NT2/D1 (cell line): ENCODE measurements around the gene GRM7.

Source experiments
- DNase-seq: peaks from one replicate; pipeline ENCODE4 v3.0.0-alpha.2; 2011; ENCODE audit warnings: low read depth, low spot score
- H3K27me3 ChIP-seq: 2 replicates; pipeline ENCODE4 v1.6.0; 2011; ENCODE audit warnings: mild to moderate bottlenecking; ENCODE audit not compliant: insufficient read length, insufficient read depth
- H3K36me3 ChIP-seq: 2 replicates; pipeline ENCODE4 v1.6.1; 2011; ENCODE audit warnings: mild to moderate bottlenecking, low read length, mixed read lengths; ENCODE audit not compliant: insufficient read depth, insufficient read length
- H3K4me1 ChIP-seq: 2 replicates; pipeline ENCODE4 v1.5.1; 2011; ENCODE audit not compliant: insufficient read depth, insufficient read length
- H3K4me3 ChIP-seq: 2 replicates; pipeline ENCODE4 v1.5.1; 2011; ENCODE audit warnings: low read depth; ENCODE audit not compliant: insufficient read length
- H3K9ac ChIP-seq: 2 replicates; pipeline ENCODE4 v1.6.0; 2011; ENCODE audit warnings: low read depth; ENCODE audit not compliant: insufficient read length
- H3K9me3 ChIP-seq: 2 replicates; pipeline ENCODE4 v1.5.1; 2011; ENCODE audit warnings: mild to moderate bottlenecking, low read length; ENCODE audit not compliant: insufficient read depth
- SUZ12 ChIP-seq: IDR thresholded peaks from 2 replicates; pipeline ENCODE4 v1.6.1; 2011; ENCODE audit not compliant: insufficient read length, insufficient read depth; ENCODE audit errors: extremely low read depth
- YY1 ChIP-seq: IDR thresholded peaks from 2 replicates; pipeline ENCODE4 v1.6.1; 2011; ENCODE audit not compliant: insufficient read length, insufficient read depth
- ZNF274 ChIP-seq: IDR thresholded peaks from 2 replicates; pipeline ENCODE4 v1.6.1; 2011; ENCODE audit warnings: mild to moderate bottlenecking, low read depth, low read length

GRM7 gene

GRCh38 chr3:7618606-7619005 is 757.7 kb downstream of the GRM7 start:
- no peak overlapping the region for H3K4me3 ChIP-seq
- H3K27me3 ChIP-seq: no peaks in the 10 kb centered on the region
- H3K9ac ChIP-seq: no peak overlapping the region
- no peaks in the 10 kb centered on the region for H3K9me3 ChIP-seq
- DNase-seq: no peak
- no peak for TF ChIP-seq ZNF274
- no peak for TF ChIP-seq YY1
- no peak for TF ChIP-seq SUZ12
- no peaks in the 10 kb centered on the region for H3K36me3 ChIP-seq
- no peaks in the 10 kb centered on the region for H3K4me1 ChIP-seq

GRCh38 chr3:7620401-7620800 is 759.5 kb downstream of the GRM7 start:
- H3K4me1 ChIP-seq: no peaks in the 10 kb centered on the region
- TF ChIP-seq ZNF274 (no peak), YY1 (no peak), SUZ12 (no peak)
- no peak for DNase-seq
- H3K4me3 ChIP-seq: no peak overlapping the region
- no peaks in the 10 kb centered on the region for H3K36me3 ChIP-seq
- H3K9me3 ChIP-seq: no peaks in the 10 kb centered on the region
- no peaks in the 10 kb centered on the region for H3K27me3 ChIP-seq
- no peak overlapping the region for H3K9ac ChIP-seq

- Histone ChIP-seq H3K27me3 (no peaks in the 10 kb centered on the region), H3K36me3 (no peaks in the 10 kb centered on the region), H3K9ac (no peak overlapping the region), H3K4me3 (no peak overlapping the region), H3K4me1 (no peaks in the 10 kb centered on the region), H3K9me3 (no peaks in the 10 kb centered on the region)
- no peak for DNase-seq
- TF ChIP-seq ZNF274: no peak
Measured at GRCh38 chr3:7621046-7621630, 760.2 kb downstream of the GRM7 start.

- TF ChIP-seq YY1 (no peak), SUZ12 (no peak), ZNF274 (no peak)
Measured at GRCh38 chr3:7621651-7622050, 760.7 kb downstream of the GRM7 start.

GRCh38 chr3:7625021-7625420 is 764.1 kb downstream of the GRM7 start:
- H3K9ac ChIP-seq: no peak overlapping the region
- H3K4me1 ChIP-seq: no peaks in the 10 kb centered on the region
- no peak for TF ChIP-seq ZNF274
- TF ChIP-seq SUZ12: no peak
- no peak for TF ChIP-seq YY1
- no peak overlapping the region for H3K4me3 ChIP-seq
- no peak for DNase-seq
- no peaks in the 10 kb centered on the region for H3K9me3 ChIP-seq
- H3K36me3 ChIP-seq: no peaks in the 10 kb centered on the region
- no peaks in the 10 kb centered on the region for H3K27me3 ChIP-seq

More at GRCh38 chr3:7621651-7622050, 760.7 kb downstream of the GRM7 start:
- H3K9me3 ChIP-seq: no peaks in the 10 kb centered on the region
- DNase-seq: no peak
- H3K4me1 ChIP-seq: no peaks in the 10 kb centered on the region
- H3K27me3 ChIP-seq: no peaks in the 10 kb centered on the region
- no peak overlapping the region for H3K4me3 ChIP-seq
- no peaks in the 10 kb centered on the region for H3K36me3 ChIP-seq
- H3K9ac ChIP-seq: no peak overlapping the region

GRCh38 chr3:7630351-7630911 is 769.5 kb downstream of the GRM7 start:
- TF ChIP-seq ZNF274 (no peak), SUZ12 (no peak), YY1 (no peak)

GRCh38 chr3:7630925-7631324 is 770.0 kb downstream of the GRM7 start:
- Histone ChIP-seq H3K4me3 (no peak overlapping the region), H3K9me3 (no peaks in the 10 kb centered on the region), H3K4me1 (no peaks in the 10 kb centered on the region), H3K27me3 (no peaks in the 10 kb centered on the region), H3K36me3 (no peaks in the 10 kb centered on the region), H3K9ac (no peak overlapping the region)
- no peak for TF ChIP-seq YY1
- no peak for TF ChIP-seq ZNF274
- no peak for TF ChIP-seq SUZ12
- DNase-seq: no peak

More at GRCh38 chr3:7630351-7630911, 769.5 kb downstream of the GRM7 start:
- Histone ChIP-seq H3K27me3 (no peaks in the 10 kb centered on the region), H3K36me3 (no peaks in the 10 kb centered on the region), H3K9me3 (no peaks in the 10 kb centered on the region), H3K4me1 (no peaks in the 10 kb centered on the region), H3K4me3 (no peak overlapping the region), H3K9ac (no peak overlapping the region)
- DNase-seq: no peak

- TF ChIP-seq SUZ12: no peak
- no peak for TF ChIP-seq ZNF274
- no peak for TF ChIP-seq YY1
- no peaks in the 10 kb centered on the region for H3K9me3 ChIP-seq
Measured at GRCh38 chr3:7632305-7632704, 771.4 kb downstream of the GRM7 start.

More at GRCh38 chr3:7632305-7632704, 771.4 kb downstream of the GRM7 start:
- no peak for DNase-seq
- no peak overlapping the region for H3K9ac ChIP-seq
- H3K36me3 ChIP-seq: no peaks in the 10 kb centered on the region
- H3K4me3 ChIP-seq: no peak overlapping the region
- no peaks in the 10 kb centered on the region for H3K4me1 ChIP-seq
- H3K27me3 ChIP-seq: no peaks in the 10 kb centered on the region
